SU-DHL-6 (cell line): ENCODE data around the gene VSTM1.

ENCODE experiments used
- H2AFZ ChIP-seq: fragments of 200-600 bp; sonication (generic); 2 replicates; pipeline ENCODE4 v1.6.1; 2014; ENCODE audit warnings: low read depth, mild to moderate bottlenecking, moderate library complexity, mixed read lengths, antibody characterized with exemption, low read length; ENCODE audit not compliant: severe bottlenecking
- H3F3A ChIP-seq: fragments of 200-600 bp; shearing (Covaris generic); 2 replicates; pipeline ENCODE4 v1.6.0; 2016; ENCODE audit warnings: antibody characterized with exemption, mild to moderate bottlenecking; ENCODE audit not compliant: insufficient read depth
- H3K27ac ChIP-seq: fragments of 200-600 bp; sonication (generic); 2 replicates; pipeline ENCODE4 v1.5.1; 2016; ENCODE audit warnings: low read depth, mild to moderate bottlenecking, low read length, moderate library complexity, mixed read lengths
- H3K27me3 ChIP-seq: fragments of 200-600 bp; sonication (generic), shearing (Covaris generic); 2 replicates; pipeline ENCODE4 v1.6.0; 2014; ENCODE audit warnings: mild to moderate bottlenecking, low read length
- H3K36me3 ChIP-seq: fragments of 200-600 bp; sonication (generic); 2 replicates; pipeline ENCODE4 v1.6.1; 2014; ENCODE audit warnings: mild to moderate bottlenecking, low read length, mixed read lengths
- H3K4me2 ChIP-seq: fragments of 300-600, 200-600 bp; shearing (Covaris generic), sonication (generic); 2 replicates; pipeline ENCODE4 v1.6.0; 2014; ENCODE audit warnings: low read length, low read depth, mild to moderate bottlenecking; ENCODE audit not compliant: poor library complexity, severe bottlenecking
- H3K4me3 ChIP-seq: fragments of 200-600 bp; sonication (generic); 2 replicates; pipeline ENCODE4 v1.5.1; 2014; ENCODE audit warnings: antibody characterized with exemption, low read length, mild to moderate bottlenecking, mixed read lengths; ENCODE audit not compliant: insufficient read depth, poor library complexity, severe bottlenecking
- H3K79me2 ChIP-seq: fragments of 200-600 bp; sonication (generic); 2 replicates; pipeline ENCODE4 v1.6.1; 2014; ENCODE audit warnings: mild to moderate bottlenecking, low read length, moderate library complexity; ENCODE audit not compliant: insufficient read depth
- H3K9ac ChIP-seq: fragments of 200-600 bp; sonication (generic); 2 replicates; pipeline ENCODE4 v1.7.0; 2014; ENCODE audit warnings: mild to moderate bottlenecking, low read length
- H3K9me2 ChIP-seq: fragments of 200-600 bp; sonication (generic); replicated peaks from 2 replicates; pipeline ENCODE4 v1.6.1; 2014; ENCODE audit warnings: low read length; ENCODE audit not compliant: insufficient read depth
- H3K9me3 ChIP-seq: fragments of 200-600 bp; sonication (generic); 2 replicates; pipeline ENCODE4 v1.6.1; 2014; ENCODE audit warnings: low read length, mixed read lengths; ENCODE audit not compliant: insufficient read depth
- H4K20me1 ChIP-seq: fragments of 200-600 bp; sonication (generic); 2 replicates; pipeline ENCODE4 v1.6.1; 2014; ENCODE audit warnings: low read depth, mild to moderate bottlenecking, antibody characterized with exemption, low read length, moderate library complexity, mixed read lengths
- EZH2phosphoT487 ChIP-seq: fragments of 200-600 bp; sonication (generic), shearing (Covaris generic); conservative IDR thresholded peaks from 2 replicates; pipeline ENCODE4 v1.6.1; 2018; ENCODE audit warnings: mild to moderate bottlenecking, antibody characterized with exemption, low read length, moderate library complexity, mixed read lengths
- TF ChIP-seq, protein P1 (sequence below): fragments of 200-600 bp; sonication (generic); IDR thresholded peaks from one replicate; pipeline ENCODE4 v1.5.1; 2017; ENCODE audit warnings: antibody characterized with exemption, mild to moderate bottlenecking, low read length, moderate library complexity; ENCODE audit not compliant: insufficient read depth, poor library complexity, severe bottlenecking

Gene VSTM1

DNA sequence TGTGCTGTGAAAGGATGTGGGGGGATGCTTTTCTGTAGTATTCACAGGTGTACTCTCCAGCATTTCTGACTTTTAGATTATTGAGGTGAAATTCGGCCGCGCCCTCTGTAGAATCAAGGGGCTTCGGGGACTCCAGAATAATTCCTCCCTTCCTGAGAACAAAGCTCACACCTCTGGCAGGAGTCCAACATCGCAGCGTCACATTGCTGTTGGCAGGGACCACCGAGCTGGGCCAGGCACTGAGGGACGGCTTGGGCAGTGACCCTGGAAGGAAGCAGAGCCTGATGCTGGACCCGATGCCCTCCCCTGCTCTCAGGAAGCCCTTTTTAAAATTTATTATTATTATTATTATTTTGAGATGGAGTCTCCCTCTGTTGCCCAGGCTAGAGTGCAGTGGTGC lies 11.2 kb upstream of the VSTM1 start:
- Histone ChIP-seq H3K27me3 (no peaks in the 10 kb centered on the region), H3K27ac (no peak overlapping the region), H3K36me3 (no peaks in the 10 kb centered on the region), H3K4me2 (no peak overlapping the region), H3K9me2 (no peaks in the 10 kb centered on the region), H3K9ac (no peak overlapping the region), H3K4me3 (no peak overlapping the region), H4K20me1 (no peaks in the 10 kb centered on the region), H3K79me2 (no peaks in the 10 kb centered on the region), H3F3A (no peaks in the 10 kb centered on the region), H3K9me3 (no peaks in the 10 kb centered on the region), H2AFZ (no peak overlapping the region)
- TF ChIP-seq EZH2phosphoT487 = no peak
- TF ChIP-seq, protein P1, sequence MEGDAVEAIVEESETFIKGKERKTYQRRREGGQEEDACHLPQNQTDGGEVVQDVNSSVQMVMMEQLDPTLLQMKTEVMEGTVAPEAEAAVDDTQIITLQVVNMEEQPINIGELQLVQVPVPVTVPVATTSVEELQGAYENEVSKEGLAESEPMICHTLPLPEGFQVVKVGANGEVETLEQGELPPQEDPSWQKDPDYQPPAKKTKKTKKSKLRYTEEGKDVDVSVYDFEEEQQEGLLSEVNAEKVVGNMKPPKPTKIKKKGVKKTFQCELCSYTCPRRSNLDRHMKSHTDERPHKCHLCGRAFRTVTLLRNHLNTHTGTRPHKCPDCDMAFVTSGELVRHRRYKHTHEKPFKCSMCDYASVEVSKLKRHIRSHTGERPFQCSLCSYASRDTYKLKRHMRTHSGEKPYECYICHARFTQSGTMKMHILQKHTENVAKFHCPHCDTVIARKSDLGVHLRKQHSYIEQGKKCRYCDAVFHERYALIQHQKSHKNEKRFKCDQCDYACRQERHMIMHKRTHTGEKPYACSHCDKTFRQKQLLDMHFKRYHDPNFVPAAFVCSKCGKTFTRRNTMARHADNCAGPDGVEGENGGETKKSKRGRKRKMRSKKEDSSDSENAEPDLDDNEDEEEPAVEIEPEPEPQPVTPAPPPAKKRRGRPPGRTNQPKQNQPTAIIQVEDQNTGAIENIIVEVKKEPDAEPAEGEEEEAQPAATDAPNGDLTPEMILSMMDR = no peak

DNA sequence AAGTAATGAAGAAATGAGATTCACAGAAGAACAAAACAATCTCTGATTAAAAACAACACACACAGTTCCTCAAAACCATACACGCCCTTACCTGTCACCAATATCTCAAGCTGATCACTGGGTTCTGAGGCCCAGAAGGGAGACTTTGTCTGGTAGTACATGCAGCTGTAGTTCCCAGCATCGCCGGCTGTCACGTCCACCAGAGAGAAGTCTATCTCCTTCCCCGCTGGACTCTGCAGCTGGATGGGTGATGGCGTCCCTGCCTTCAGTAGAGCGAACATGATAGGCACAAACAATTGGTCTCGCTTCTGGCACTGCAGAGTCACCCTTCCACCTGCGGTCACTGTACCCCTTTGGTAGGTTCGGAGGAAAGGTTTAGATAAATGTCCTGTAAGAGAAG lies 10.1 kb upstream of the VSTM1 start:
- H3K9ac ChIP-seq = no peak overlapping the region
- H4K20me1 ChIP-seq = no peaks in the 10 kb centered on the region
- no peaks in the 10 kb centered on the region for H3K9me2 ChIP-seq
- TF ChIP-seq, protein P1 = no peak
- no peak for TF ChIP-seq EZH2phosphoT487
- no peak overlapping the region for H3K4me2 ChIP-seq
- H3K27ac ChIP-seq = no peak overlapping the region
- no peaks in the 10 kb centered on the region for H3K79me2 ChIP-seq
- H2AFZ ChIP-seq = no peak overlapping the region
- no peak overlapping the region for H3K4me3 ChIP-seq
- H3K9me3 ChIP-seq = no peaks in the 10 kb centered on the region
- H3K27me3 ChIP-seq = no peaks in the 10 kb centered on the region
- no peaks in the 10 kb centered on the region for H3F3A ChIP-seq
- H3K36me3 ChIP-seq = no peaks in the 10 kb centered on the region

DNA sequence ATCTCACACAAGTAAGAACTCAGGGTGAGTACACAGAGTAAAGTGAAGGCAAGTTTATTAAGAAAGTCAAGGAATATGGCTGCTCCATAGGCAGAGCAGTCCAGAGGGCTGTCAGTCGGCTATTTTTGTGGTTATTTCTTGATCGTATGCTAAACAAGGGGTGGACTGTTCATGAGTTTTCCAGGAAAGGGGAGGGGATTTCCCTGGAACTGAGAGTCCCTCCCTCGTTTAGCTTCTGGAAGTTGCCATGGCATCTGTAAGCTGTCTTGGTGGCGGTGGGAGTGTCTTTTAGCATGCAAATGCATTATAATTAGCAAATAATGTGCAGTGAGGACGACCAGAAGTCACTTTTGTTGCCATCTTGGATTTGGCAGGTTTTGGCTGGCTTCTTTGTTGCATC lies 5.8 kb upstream of the VSTM1 start:
- H3K4me3 ChIP-seq = no peak overlapping the region
- no peaks in the 10 kb centered on the region for H3K27me3 ChIP-seq
- H3K9me3 ChIP-seq = no peaks in the 10 kb centered on the region
- no peak overlapping the region for H3K4me2 ChIP-seq
- H3K9ac ChIP-seq = no peak overlapping the region
- H4K20me1 ChIP-seq = no peaks in the 10 kb centered on the region
- TF ChIP-seq, protein P1 = no peak
- TF ChIP-seq EZH2phosphoT487 = no peak
- no peak overlapping the region for H3K27ac ChIP-seq
- no peaks in the 10 kb centered on the region for H3K79me2 ChIP-seq
- no peaks in the 10 kb centered on the region for H3K9me2 ChIP-seq
- H2AFZ ChIP-seq = no peak overlapping the region
- no peaks in the 10 kb centered on the region for H3F3A ChIP-seq
- H3K36me3 ChIP-seq = no peaks in the 10 kb centered on the region
